ENCODE results near the gene ZNF445.
A peak's percentile ranks its signal among the peaks of the same experiment; 100 is the strongest.

The ZNF445 gene

DNA sequence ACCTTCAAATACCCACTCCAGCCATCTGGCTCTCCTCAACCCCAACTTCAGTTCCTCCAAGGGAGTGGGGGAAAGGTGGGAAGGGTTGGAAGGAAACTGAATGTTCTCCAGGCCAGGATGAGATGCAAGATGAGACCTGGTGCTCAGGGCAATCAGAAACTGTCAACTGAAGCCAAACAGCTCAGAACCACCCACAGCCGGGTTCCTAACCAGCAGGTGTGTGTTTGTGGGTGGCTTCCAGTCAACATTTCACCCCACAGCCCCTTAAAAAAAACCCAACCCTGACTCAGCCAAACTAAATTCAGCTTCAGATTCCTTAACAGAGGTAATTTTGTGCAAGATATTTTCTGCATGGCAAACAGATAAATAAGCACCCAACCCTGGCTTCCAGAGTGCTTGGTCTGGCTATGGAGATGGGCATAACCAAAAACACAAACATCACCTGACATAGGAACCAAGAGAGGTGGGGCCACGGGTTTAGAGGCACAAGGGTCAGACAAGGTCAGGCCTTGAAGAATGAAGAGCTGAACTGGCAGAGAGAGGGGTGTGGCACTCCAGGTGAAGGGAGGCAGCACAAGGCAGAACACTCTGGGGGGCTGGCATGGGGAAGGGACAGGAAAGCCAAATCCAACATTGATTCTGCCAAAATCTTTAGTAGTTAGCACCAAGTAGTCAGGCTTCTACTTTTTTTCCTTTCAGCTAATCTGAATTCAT is 34.7 kb downstream of the ZNF445 start:
- Histone ChIP-seq H3K9ac (ENCODE audit: low read length in 5 of 5) (no peak overlapping the region), H3K27ac (ENCODE audit: low read depth, low read length) (no peak overlapping the region), H3K4me3 (ENCODE audit: low read depth in 1 of 5, low read length in 5 of 5) (no peak overlapping the region), H3K9me3 (ENCODE audit: control insufficient read depth in 5 of 5, low read length in 5 of 5) (peaks cover 0 to 3% (median 0%) of the 10 kb centered on the region in 5 donors), H3K27me3 (ENCODE audit: control insufficient read depth in 5 of 5, insufficient read depth in 4 of 5, low read length in 5 of 5) (no peaks in the 10 kb centered on the region), H3K4me1 (ENCODE audit: control insufficient read depth in 5 of 5, insufficient read depth in 5 of 5, low read length in 5 of 5) (peaks cover 14 to 24% (median 23%) of the 10 kb centered on the region in 5 donors), H3K36me3 (ENCODE audit: control insufficient read depth in 5 of 5, insufficient read depth in 5 of 5, low read length in 5 of 5) (peaks cover 4 to 50% (median 23%) of the 10 kb centered on the region in 5 donors)

GRCh38 chr3:44439499-44440295 is 37.8 kb downstream of the ZNF445 start:
- Histone ChIP-seq H3K4me1 (ENCODE audit: control insufficient read depth in 5 of 5, insufficient read depth in 5 of 5, low read length in 5 of 5) (peaks cover 6 to 24% (median 23%) of the 10 kb centered on the region in 5 donors), H3K9me3 (ENCODE audit: control insufficient read depth in 5 of 5, low read length in 5 of 5) (no peaks in the 10 kb centered on the region), H3K9ac (ENCODE audit: low read length in 5 of 5) (peak overlapping the region in 4 of 5 donors; percentile 45 to 77 (median 60)), H3K27me3 (ENCODE audit: control insufficient read depth in 5 of 5, insufficient read depth in 4 of 5, low read length in 5 of 5) (no peaks in the 10 kb centered on the region), H3K36me3 (ENCODE audit: control insufficient read depth in 5 of 5, insufficient read depth in 5 of 5, low read length in 5 of 5) (peaks cover 0 to 19% (median 5%) of the 10 kb centered on the region in 5 donors), H3K4me3 (ENCODE audit: low read depth in 1 of 5, low read length in 5 of 5) (peak overlapping the region in 4 of 5 donors; percentile 43 to 55 (median 52)), H3K27ac (ENCODE audit: low read depth, low read length) (peak overlapping the region; percentile 82)

- no peak overlapping the region for H3K4me3 ChIP-seq (ENCODE audit: low read depth in 1 of 5, low read length in 5 of 5)
- peaks cover 0 to 9% (median 0%) of the 10 kb centered on the region in 5 donors for H3K36me3 ChIP-seq (ENCODE audit: control insufficient read depth in 5 of 5, insufficient read depth in 5 of 5, low read length in 5 of 5)
- peaks cover 6 to 24% (median 23%) of the 10 kb centered on the region in 5 donors for H3K4me1 ChIP-seq (ENCODE audit: control insufficient read depth in 5 of 5, insufficient read depth in 5 of 5, low read length in 5 of 5)
- no peaks in the 10 kb centered on the region for H3K27me3 ChIP-seq (ENCODE audit: control insufficient read depth in 5 of 5, insufficient read depth in 4 of 5, low read length in 5 of 5)
- no peak overlapping the region for H3K9ac ChIP-seq (ENCODE audit: low read length in 5 of 5)
- H3K27ac ChIP-seq (ENCODE audit: low read depth, low read length), result no peak overlapping the region
- H3K9me3 ChIP-seq (ENCODE audit: control insufficient read depth in 5 of 5, low read length in 5 of 5), result no peaks in the 10 kb centered on the region
Measured at GRCh38 chr3:44437800-44438199, 39.7 kb downstream of the ZNF445 start.

DNA sequence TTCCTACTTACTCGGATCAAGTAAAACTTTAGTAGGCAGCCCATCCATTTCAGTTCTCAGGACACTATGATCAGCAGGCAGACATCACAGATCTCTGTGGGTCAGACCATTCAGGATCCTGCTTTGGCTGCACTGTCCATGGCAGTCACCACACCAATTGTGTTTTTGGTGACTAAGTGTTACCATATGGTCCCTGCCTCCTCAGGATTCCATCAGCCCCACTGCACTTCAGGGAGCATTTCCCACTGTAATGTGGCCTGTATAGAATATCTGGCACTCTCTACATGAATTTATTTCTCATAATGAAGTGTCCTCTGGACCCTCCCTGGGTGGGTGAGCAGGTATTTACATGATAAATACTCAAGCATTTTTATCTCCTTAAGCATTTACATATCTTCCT is 41.3 kb downstream of the ZNF445 start:
- Histone ChIP-seq H3K36me3 (ENCODE audit: control insufficient read depth in 5 of 5, insufficient read depth in 5 of 5, low read length in 5 of 5) (no peaks in the 10 kb centered on the region), H3K9me3 (ENCODE audit: control insufficient read depth in 5 of 5, low read length in 5 of 5) (no peaks in the 10 kb centered on the region), H3K27ac (ENCODE audit: low read depth, low read length) (no peak overlapping the region), H3K9ac (ENCODE audit: low read length in 5 of 5) (no peak overlapping the region), H3K4me3 (ENCODE audit: low read depth in 1 of 5, low read length in 5 of 5) (no peak overlapping the region), H3K4me1 (ENCODE audit: control insufficient read depth in 5 of 5, insufficient read depth in 5 of 5, low read length in 5 of 5) (peaks cover 6 to 23% (median 20%) of the 10 kb centered on the region in 5 donors), H3K27me3 (ENCODE audit: control insufficient read depth in 5 of 5, insufficient read depth in 4 of 5, low read length in 5 of 5) (no peaks in the 10 kb centered on the region)

GRCh38 chr3:44434834-44435510 is 42.5 kb downstream of the ZNF445 start:
- Histone ChIP-seq H3K36me3 (ENCODE audit: control insufficient read depth in 5 of 5, insufficient read depth in 5 of 5, low read length in 5 of 5) (no peaks in the 10 kb centered on the region), H3K27ac (ENCODE audit: low read depth, low read length) (no peak overlapping the region), H3K9me3 (ENCODE audit: control insufficient read depth in 5 of 5, low read length in 5 of 5) (no peaks in the 10 kb centered on the region), H3K9ac (ENCODE audit: low read length in 5 of 5) (no peak overlapping the region), H3K4me3 (ENCODE audit: low read depth in 1 of 5, low read length in 5 of 5) (no peak overlapping the region), H3K27me3 (ENCODE audit: control insufficient read depth in 5 of 5, insufficient read depth in 4 of 5, low read length in 5 of 5) (no peaks in the 10 kb centered on the region), H3K4me1 (ENCODE audit: control insufficient read depth in 5 of 5, insufficient read depth in 5 of 5, low read length in 5 of 5) (peaks cover 6 to 18% (median 15%) of the 10 kb centered on the region in 5 donors)

- Histone ChIP-seq H3K27me3 (ENCODE audit: control insufficient read depth in 5 of 5, insufficient read depth in 4 of 5, low read length in 5 of 5) (no peaks in the 10 kb centered on the region), H3K36me3 (ENCODE audit: control insufficient read depth in 5 of 5, insufficient read depth in 5 of 5, low read length in 5 of 5) (no peaks in the 10 kb centered on the region), H3K27ac (ENCODE audit: low read depth, low read length) (no peak overlapping the region), H3K9me3 (ENCODE audit: control insufficient read depth in 5 of 5, low read length in 5 of 5) (no peaks in the 10 kb centered on the region), H3K4me1 (ENCODE audit: control insufficient read depth in 5 of 5, insufficient read depth in 5 of 5, low read length in 5 of 5) (peaks cover 0 to 8% (median 4%) of the 10 kb centered on the region in 5 donors), H3K4me3 (ENCODE audit: low read depth in 1 of 5, low read length in 5 of 5) (no peak overlapping the region), H3K9ac (ENCODE audit: low read length in 5 of 5) (no peak overlapping the region)
Measured at GRCh38 chr3:44430466-44430865, 47.0 kb downstream of the ZNF445 start.

DNA sequence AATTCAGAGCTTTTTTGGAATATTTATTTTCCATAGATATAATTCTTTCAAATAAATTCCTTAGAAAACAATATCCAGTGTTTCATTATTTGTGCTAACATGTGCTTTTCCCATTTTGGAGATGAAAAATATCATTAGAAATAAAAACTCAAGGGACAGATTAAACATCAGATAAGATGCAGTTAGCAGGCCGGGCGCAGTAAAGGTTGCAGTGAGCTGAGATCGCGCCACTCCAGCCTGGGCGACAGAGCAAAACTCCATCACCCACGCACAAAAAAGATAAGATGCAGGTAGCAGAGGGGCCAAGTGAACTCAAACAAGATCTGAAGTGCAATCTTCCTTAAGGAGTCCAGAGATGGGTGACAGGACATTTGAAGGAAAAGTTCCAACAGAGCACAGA is 48.0 kb downstream of the ZNF445 start:
- Histone ChIP-seq H3K9ac (ENCODE audit: low read length in 5 of 5) (no peak overlapping the region), H3K27me3 (ENCODE audit: control insufficient read depth in 5 of 5, insufficient read depth in 4 of 5, low read length in 5 of 5) (peaks cover 0 to 2% (median 0%) of the 10 kb centered on the region in 5 donors), H3K9me3 (ENCODE audit: control insufficient read depth in 5 of 5, low read length in 5 of 5) (no peaks in the 10 kb centered on the region), H3K27ac (ENCODE audit: low read depth, low read length) (no peak overlapping the region), H3K4me1 (ENCODE audit: control insufficient read depth in 5 of 5, insufficient read depth in 5 of 5, low read length in 5 of 5) (peaks cover 0 to 8% (median 4%) of the 10 kb centered on the region in 5 donors), H3K4me3 (ENCODE audit: low read depth in 1 of 5, low read length in 5 of 5) (no peak overlapping the region), H3K36me3 (ENCODE audit: control insufficient read depth in 5 of 5, insufficient read depth in 5 of 5, low read length in 5 of 5) (no peaks in the 10 kb centered on the region)

DNA sequence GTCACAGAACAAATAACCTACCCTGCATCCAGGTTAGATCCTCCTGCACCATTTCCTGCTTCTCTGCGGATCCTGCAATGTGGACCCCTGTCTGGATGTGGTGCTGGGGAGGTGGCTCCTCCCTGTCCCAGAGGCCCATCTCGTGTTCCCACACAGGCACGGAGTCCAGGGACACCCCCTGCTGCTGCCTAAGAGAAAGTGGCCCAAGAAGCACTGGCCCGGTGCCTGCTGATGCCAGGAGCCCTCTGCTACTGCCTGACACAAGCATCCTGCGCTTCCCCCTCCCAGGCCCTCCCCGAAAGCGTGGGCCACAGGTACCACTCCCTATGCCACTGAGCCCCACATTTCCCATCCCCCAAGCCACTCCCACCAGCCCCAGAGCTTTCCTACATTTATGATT is 48.6 kb downstream of the ZNF445 start:
- Histone ChIP-seq H3K4me3 (ENCODE audit: low read depth in 1 of 5, low read length in 5 of 5) (no peak overlapping the region), H3K9me3 (ENCODE audit: control insufficient read depth in 5 of 5, low read length in 5 of 5) (no peaks in the 10 kb centered on the region), H3K9ac (ENCODE audit: low read length in 5 of 5) (no peak overlapping the region), H3K27ac (ENCODE audit: low read depth, low read length) (no peak overlapping the region), H3K4me1 (ENCODE audit: control insufficient read depth in 5 of 5, insufficient read depth in 5 of 5, low read length in 5 of 5) (peaks cover 0 to 8% (median 4%) of the 10 kb centered on the region in 5 donors), H3K27me3 (ENCODE audit: control insufficient read depth in 5 of 5, insufficient read depth in 4 of 5, low read length in 5 of 5) (peaks cover 0 to 2% (median 0%) of the 10 kb centered on the region in 5 donors), H3K36me3 (ENCODE audit: control insufficient read depth in 5 of 5, insufficient read depth in 5 of 5, low read length in 5 of 5) (no peaks in the 10 kb centered on the region)

GRCh38 chr3:44427683-44428082 is 49.8 kb downstream of the ZNF445 start:
- H3K4me1 ChIP-seq (ENCODE audit: control insufficient read depth in 5 of 5, insufficient read depth in 5 of 5, low read length in 5 of 5), result peaks cover 0 to 8% (median 4%) of the 10 kb centered on the region in 5 donors
- H3K27ac ChIP-seq (ENCODE audit: low read depth, low read length), result no peak overlapping the region
- no peak overlapping the region for H3K4me3 ChIP-seq (ENCODE audit: low read depth in 1 of 5, low read length in 5 of 5)
- peaks cover 0 to 2% (median 0%) of the 10 kb centered on the region in 5 donors for H3K27me3 ChIP-seq (ENCODE audit: control insufficient read depth in 5 of 5, insufficient read depth in 4 of 5, low read length in 5 of 5)
- no peaks in the 10 kb centered on the region for H3K36me3 ChIP-seq (ENCODE audit: control insufficient read depth in 5 of 5, insufficient read depth in 5 of 5, low read length in 5 of 5)
- no peaks in the 10 kb centered on the region for H3K9me3 ChIP-seq (ENCODE audit: control insufficient read depth in 5 of 5, low read length in 5 of 5)
- no peak overlapping the region for H3K9ac ChIP-seq (ENCODE audit: low read length in 5 of 5)

Measured in subcutaneous abdominal adipose tissue (tissue), 5 donors.